GM23338 (cell line): ENCODE data around the gene DBH.

ENCODE experiments used
- EZH2 ChIP-seq: fragments of 200-600 bp; sonication (generic); IDR thresholded peaks from one replicate; pipeline ENCODE4 v1.8.0; 2017; ENCODE audit warnings: antibody characterized with exemption, mild to moderate bottlenecking, low read depth; ENCODE audit not compliant: unreplicated experiment
- ZNF331 ChIP-seq: fragments of 250-450 bp; sonication (Bioruptor Pico); IDR thresholded peaks from 2 replicates; pipeline ENCODE4 v1.5.0; 2020; ENCODE audit warnings: low read depth, mild to moderate bottlenecking, moderate library complexity
- TF ChIP-seq, protein P1 (sequence below), 2 experiments: fragments of 200-600 bp in 1 of 2; sonication (generic) in 1 of 2; conservative IDR thresholded peaks; 2 replicates each; pipeline versions ENCODE4 v1.5.1 to v1.6.1; 2016 to 2017; ENCODE audit warnings: antibody characterized with exemption in 2 of 2, low read depth in 2 of 2, mild to moderate bottlenecking in 2 of 2, moderate library complexity in 1 of 2
- TF ChIP-seq, protein P2 (sequence below): IDR thresholded peaks from one replicate; pipeline ENCODE4 v1.6.1; 2018; ENCODE audit warnings: antibody characterized with exemption; ENCODE audit not compliant: unreplicated experiment

DNA sequence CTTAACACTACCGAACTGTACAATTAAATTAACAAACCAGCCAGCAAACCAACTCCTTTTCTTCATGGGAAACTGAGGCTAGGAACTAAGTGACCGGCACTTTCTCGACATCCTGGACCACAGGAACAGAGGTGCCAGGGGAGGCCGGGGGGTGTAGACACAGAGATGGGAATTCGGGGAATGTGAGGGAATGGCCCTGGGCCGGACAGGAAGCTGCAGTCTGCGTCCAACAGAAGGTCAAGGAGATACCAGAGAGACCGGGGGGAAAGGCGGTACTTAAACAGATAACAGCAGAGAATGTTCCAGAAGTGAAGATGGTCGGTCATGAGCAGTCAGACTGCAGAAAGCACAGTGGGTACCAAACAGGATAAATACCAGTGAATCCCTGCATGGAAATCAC lies 40.3 kb downstream of the DBH start:
- TF ChIP-seq, protein P1, sequence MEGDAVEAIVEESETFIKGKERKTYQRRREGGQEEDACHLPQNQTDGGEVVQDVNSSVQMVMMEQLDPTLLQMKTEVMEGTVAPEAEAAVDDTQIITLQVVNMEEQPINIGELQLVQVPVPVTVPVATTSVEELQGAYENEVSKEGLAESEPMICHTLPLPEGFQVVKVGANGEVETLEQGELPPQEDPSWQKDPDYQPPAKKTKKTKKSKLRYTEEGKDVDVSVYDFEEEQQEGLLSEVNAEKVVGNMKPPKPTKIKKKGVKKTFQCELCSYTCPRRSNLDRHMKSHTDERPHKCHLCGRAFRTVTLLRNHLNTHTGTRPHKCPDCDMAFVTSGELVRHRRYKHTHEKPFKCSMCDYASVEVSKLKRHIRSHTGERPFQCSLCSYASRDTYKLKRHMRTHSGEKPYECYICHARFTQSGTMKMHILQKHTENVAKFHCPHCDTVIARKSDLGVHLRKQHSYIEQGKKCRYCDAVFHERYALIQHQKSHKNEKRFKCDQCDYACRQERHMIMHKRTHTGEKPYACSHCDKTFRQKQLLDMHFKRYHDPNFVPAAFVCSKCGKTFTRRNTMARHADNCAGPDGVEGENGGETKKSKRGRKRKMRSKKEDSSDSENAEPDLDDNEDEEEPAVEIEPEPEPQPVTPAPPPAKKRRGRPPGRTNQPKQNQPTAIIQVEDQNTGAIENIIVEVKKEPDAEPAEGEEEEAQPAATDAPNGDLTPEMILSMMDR (conservative IDR thresholded peaks at IDR 0.05; ENCODE audit: low read depth in 2 of 2): no peak
- TF ChIP-seq EZH2 (no peak), ZNF331 (CRISPR knock-in tag) (no peak)
- TF ChIP-seq, protein P2, sequence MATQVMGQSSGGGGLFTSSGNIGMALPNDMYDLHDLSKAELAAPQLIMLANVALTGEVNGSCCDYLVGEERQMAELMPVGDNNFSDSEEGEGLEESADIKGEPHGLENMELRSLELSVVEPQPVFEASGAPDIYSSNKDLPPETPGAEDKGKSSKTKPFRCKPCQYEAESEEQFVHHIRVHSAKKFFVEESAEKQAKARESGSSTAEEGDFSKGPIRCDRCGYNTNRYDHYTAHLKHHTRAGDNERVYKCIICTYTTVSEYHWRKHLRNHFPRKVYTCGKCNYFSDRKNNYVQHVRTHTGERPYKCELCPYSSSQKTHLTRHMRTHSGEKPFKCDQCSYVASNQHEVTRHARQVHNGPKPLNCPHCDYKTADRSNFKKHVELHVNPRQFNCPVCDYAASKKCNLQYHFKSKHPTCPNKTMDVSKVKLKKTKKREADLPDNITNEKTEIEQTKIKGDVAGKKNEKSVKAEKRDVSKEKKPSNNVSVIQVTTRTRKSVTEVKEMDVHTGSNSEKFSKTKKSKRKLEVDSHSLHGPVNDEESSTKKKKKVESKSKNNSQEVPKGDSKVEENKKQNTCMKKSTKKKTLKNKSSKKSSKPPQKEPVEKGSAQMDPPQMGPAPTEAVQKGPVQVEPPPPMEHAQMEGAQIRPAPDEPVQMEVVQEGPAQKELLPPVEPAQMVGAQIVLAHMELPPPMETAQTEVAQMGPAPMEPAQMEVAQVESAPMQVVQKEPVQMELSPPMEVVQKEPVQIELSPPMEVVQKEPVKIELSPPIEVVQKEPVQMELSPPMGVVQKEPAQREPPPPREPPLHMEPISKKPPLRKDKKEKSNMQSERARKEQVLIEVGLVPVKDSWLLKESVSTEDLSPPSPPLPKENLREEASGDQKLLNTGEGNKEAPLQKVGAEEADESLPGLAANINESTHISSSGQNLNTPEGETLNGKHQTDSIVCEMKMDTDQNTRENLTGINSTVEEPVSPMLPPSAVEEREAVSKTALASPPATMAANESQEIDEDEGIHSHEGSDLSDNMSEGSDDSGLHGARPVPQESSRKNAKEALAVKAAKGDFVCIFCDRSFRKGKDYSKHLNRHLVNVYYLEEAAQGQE: no peak
